ENCODE data around the gene TANC1. TPM values are rescaled to one million over a fixed set of nuclear protein-coding genes. Genes with fewer than 3 reads are reported as not detected.

The TANC1 gene
- total and polyA plus RNA-seq, 5 experiments from 2014 or later, result 0.05 to 0.17 (median 0.09) TPM; not detected in 1

DNA sequence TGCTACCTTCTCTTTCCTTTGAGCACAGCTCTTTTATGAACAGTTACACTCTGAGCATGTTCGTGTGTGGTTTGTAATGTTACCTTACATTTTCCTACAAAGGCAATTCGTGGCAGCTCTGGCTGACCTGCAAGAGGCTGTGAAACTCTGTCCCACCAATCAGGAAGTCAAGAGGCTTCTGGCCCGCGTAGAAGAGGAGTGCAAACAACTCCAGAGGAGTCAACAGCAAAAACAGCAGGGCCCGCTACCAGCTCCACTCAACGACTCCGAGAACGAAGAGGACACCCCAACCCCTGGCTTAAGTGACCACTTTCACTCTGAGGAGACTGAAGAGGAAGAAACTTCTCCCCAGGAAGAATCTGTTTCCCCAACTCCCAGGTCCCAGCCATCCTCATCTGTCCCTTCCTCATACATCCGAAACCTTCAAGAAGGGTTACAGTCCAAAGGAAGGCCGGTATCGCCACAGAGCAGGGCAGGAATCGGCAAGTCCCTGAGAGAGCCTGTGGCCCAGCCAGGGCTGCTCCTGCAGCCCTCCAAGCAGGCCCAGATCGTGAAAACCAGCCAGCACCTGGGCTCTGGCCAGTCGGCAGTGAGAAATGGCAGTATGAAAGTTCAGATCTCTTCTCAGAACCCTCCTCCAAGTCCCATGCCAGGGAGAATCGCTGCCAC is 261.2 kb downstream of the TANC1 start:
- H3K4me3 Mint-ChIP-seq, result peak overlapping the region in 1 of 10 donors; percentile 54
- DNase-seq (no peak), ATAC-seq (no peak)
- H3K27me3 Mint-ChIP-seq, result no peaks in the 10 kb centered on the region
- peak overlapping the region in 7 of 10 donors; percentile 30 to 82 (median 51) for H3K27ac Mint-ChIP-seq
- POLR2A ChIA-PET, result no interaction called here
- peaks cover 0 to 16% (median 3%) of the 10 kb centered on the region in 3 donors for H3K36me3 Mint-ChIP-seq
- peaks cover 19 to 46% (median 45%) of the 10 kb centered on the region in 4 donors for H3K4me1 Mint-ChIP-seq
- H3K9me3 Mint-ChIP-seq, result no peaks in the 10 kb centered on the region

- DNase-seq, result no peak
- Mint-ChIP-seq H3K9me3 (no peaks in the 10 kb centered on the region), H3K4me1 (peaks cover 18 to 40% (median 39%) of the 10 kb centered on the region in 4 donors), H3K4me3 (no peak overlapping the region), H3K27me3 (no peaks in the 10 kb centered on the region), H3K36me3 (peaks cover 0 to 23% (median 7%) of the 10 kb centered on the region in 3 donors), H3K27ac (peak overlapping the region in 3 of 10 donors; percentile 56 to 85 (median 63))
- no peak for ATAC-seq
- POLR2A ChIA-PET, result no interaction called here
These were observed 261.9 kb downstream of the TANC1 start for GRCh38 chr2:159230145-159230877.

GRCh38 chr2:159232456-159233170 is 264.2 kb downstream of the TANC1 start:
- Mint-ChIP-seq H3K4me3 (no peak overlapping the region), H3K27me3 (no peaks in the 10 kb centered on the region), H3K4me1 (peaks cover 13 to 24% (median 19%) of the 10 kb centered on the region in 4 donors), H3K9me3 (no peaks in the 10 kb centered on the region), H3K36me3 (peaks cover 0 to 39% (median 16%) of the 10 kb centered on the region in 3 donors), H3K27ac (peak overlapping the region in 1 of 10 donors; percentile 10)
- ATAC-seq (no peak), DNase-seq (no peak)
- POLR2A ChIA-PET, result interaction anchor here (0.8 kb wide), 1 partner anchor 54 kb away, joined by 3 read pairs; the partner anchor contains the start of gene WDSUB1

DNA sequence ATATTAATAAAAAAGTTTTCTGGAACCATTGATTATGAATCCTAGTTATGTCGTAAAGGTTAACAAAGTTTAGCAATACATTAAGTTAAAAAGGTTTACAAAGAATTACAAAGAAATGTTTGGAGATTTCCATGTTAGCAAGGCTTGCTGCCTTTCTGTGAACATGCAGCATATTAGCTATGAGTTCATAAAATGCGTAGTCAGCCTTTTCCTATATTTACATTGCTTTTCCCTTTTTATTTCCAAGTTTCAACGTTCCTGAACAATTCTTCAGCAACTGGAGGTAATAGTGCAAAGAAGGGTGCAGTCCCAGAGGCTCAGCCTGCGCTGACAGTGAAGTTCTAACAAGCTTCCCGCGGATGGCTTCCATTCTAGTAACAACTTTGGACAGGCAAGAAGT is 266.4 kb downstream of the TANC1 start:
- Mint-ChIP-seq H3K4me3 (no peak overlapping the region), H3K9me3 (no peaks in the 10 kb centered on the region), H3K4me1 (peaks cover 0 to 1% (median 0%) of the 10 kb centered on the region in 4 donors), H3K27me3 (no peaks in the 10 kb centered on the region), H3K36me3 (peaks cover 0 to 54% (median 25%) of the 10 kb centered on the region in 3 donors), H3K27ac (no peak overlapping the region)
- ATAC-seq (no peak), DNase-seq (no peak)
- POLR2A ChIA-PET, result no interaction called here

DNA sequence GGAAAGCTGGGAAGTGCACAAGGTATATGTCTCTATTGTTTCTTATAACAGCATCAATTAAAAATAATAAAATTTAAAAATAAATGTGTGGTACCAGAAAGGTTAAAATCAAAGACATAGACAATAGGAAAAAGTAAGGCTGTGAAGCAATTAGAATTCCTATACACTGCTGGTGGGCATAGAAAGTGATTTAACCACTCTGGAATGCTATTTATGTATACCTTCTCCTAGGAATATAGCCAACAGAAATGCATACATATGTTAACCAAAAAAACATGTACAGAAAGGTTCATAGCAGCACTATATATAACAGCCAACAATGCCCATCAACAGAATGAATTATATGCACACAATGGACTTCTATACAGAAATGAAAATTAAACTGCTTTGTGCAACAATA is 275.1 kb downstream of the TANC1 start:
- POLR2A ChIA-PET, result no interaction called here
- H3K27ac Mint-ChIP-seq, result peak overlapping the region in 1 of 10 donors; percentile 9
- peaks cover 0 to 5% (median 3%) of the 10 kb centered on the region in 9 donors for H3K9me3 Mint-ChIP-seq
- ATAC-seq, result no peak
- H3K36me3 Mint-ChIP-seq, result peaks cover 15 to 84% (median 58%) of the 10 kb centered on the region in 3 donors
- H3K4me1 Mint-ChIP-seq, result peaks cover 0 to 7% (median 1%) of the 10 kb centered on the region in 4 donors
- no peaks in the 10 kb centered on the region for H3K27me3 Mint-ChIP-seq
- no peak for DNase-seq
- no peak overlapping the region for H3K4me3 Mint-ChIP-seq

- no peak overlapping the region for H3K27ac Mint-ChIP-seq
- ATAC-seq (no peak), DNase-seq (no peak)
- H3K4me3 Mint-ChIP-seq, result no peak overlapping the region
- peaks cover 0 to 5% (median 3%) of the 10 kb centered on the region in 9 donors for H3K9me3 Mint-ChIP-seq
- H3K4me1 Mint-ChIP-seq, result peaks cover 5 to 17% (median 11%) of the 10 kb centered on the region in 4 donors
- H3K27me3 Mint-ChIP-seq, result no peaks in the 10 kb centered on the region
- peaks cover 15 to 73% (median 43%) of the 10 kb centered on the region in 3 donors for H3K36me3 Mint-ChIP-seq
- POLR2A ChIA-PET, result interaction anchor here (0.6 kb wide), 1 partner anchor 19 kb away, joined by 4 read pairs; no protein-coding TSS in a partner anchor
These were observed 278.0 kb downstream of the TANC1 start for GRCh38 chr2:159246325-159246988.

DNA sequence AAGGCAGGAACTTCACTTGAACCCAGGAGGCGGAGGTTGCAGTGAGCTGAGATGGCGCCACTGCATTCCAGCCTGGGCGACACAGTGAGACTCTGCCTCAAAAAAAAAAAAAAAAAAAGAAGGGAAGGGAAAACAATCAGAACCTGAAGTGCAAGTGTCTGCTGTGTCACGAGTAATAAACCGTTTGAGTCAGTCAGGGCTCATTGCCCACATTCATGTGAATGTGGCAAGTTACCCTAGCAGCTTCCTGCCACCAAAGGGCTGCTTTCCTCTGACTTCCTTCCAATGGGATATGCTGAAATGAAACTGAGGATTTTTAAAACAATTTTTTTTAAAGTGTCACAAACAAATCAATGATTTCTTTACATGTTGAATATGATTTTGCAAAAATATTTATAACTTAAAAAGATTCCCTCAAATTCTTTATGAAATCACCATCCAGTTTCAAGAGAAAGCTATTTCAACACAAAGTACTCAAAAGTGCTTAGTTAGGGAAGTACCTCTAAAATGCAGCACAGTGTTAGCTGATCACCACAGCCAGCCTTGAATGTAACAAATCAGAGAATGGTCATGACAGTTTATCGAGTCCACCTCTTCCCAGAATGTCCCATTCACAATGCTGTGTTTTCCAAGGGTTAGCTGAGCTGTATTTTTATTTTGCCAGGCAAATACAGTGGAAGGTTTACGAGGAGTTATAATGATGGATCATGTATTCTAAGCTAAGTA is 281.7 kb downstream of the TANC1 start:
- Mint-ChIP-seq H3K36me3 (peaks cover 6 to 60% (median 48%) of the 10 kb centered on the region in 3 donors), H3K4me3 (no peak overlapping the region), H3K9me3 (peaks cover 0 to 5% (median 3%) of the 10 kb centered on the region in 9 donors), H3K27me3 (no peaks in the 10 kb centered on the region), H3K4me1 (peaks cover 3 to 15% (median 9%) of the 10 kb centered on the region in 4 donors), H3K27ac (peak overlapping the region in 3 of 10 donors; percentile 10 to 59 (median 32))
- ATAC-seq, result no peak
- no peak for DNase-seq
- POLR2A ChIA-PET, result interaction anchor here (0.6 kb wide), 1 partner anchor 470 kb away, joined by 3 read pairs; no protein-coding TSS in a partner anchor

- no peak overlapping the region for H3K27ac Mint-ChIP-seq
- H3K27me3 Mint-ChIP-seq, result no peaks in the 10 kb centered on the region
- peaks cover 0 to 55% (median 41%) of the 10 kb centered on the region in 3 donors for H3K36me3 Mint-ChIP-seq
- H3K4me3 Mint-ChIP-seq, result no peak overlapping the region
- H3K4me1 Mint-ChIP-seq, result peaks cover 3 to 15% (median 9%) of the 10 kb centered on the region in 4 donors
- H3K9me3 Mint-ChIP-seq, result peaks cover 0 to 1% (median 0%) of the 10 kb centered on the region in 9 donors
- POLR2A ChIA-PET, result no interaction called here
- ATAC-seq (no peak), DNase-seq (no peak)
These were observed 283.1 kb downstream of the TANC1 start for GRCh38 chr2:159251296-159252173.

GRCh38 chr2:159252905-159253304 is 284.5 kb downstream of the TANC1 start:
- POLR2A ChIA-PET, result interaction anchor here (0.5 kb wide), 1 partner anchor 129 kb away, joined by 5 read pairs; no protein-coding TSS in a partner anchor
- H3K27me3 Mint-ChIP-seq, result no peaks in the 10 kb centered on the region

DNA sequence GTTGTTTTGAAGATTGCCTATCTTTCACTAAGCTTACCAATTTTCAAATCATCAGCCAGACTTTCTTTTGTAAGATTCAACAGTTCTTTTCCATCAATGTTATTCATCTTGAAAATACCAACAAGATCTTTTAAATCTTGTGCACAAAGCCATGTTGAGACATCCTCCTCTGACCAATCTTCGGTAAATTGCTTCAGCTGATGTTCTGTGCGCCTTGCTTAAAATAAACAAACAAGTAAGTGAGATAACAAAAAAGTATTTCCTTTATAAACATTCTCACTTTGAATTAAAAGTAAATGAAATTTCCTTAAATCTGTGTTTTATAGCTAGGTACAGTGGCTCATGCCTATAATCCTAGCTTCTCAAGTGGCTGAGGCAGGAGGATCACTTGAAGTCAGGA is 287.7 kb downstream of the TANC1 start:
- no peak overlapping the region for H3K4me3 Mint-ChIP-seq
- no peaks in the 10 kb centered on the region for H3K27me3 Mint-ChIP-seq
- no peaks in the 10 kb centered on the region for H3K9me3 Mint-ChIP-seq
- POLR2A ChIA-PET, result no interaction called here
- H3K36me3 Mint-ChIP-seq, result peaks cover 0 to 42% (median 26%) of the 10 kb centered on the region in 3 donors
- DNase-seq (no peak), ATAC-seq (no peak)
- H3K4me1 Mint-ChIP-seq, result no peaks in the 10 kb centered on the region
- H3K27ac Mint-ChIP-seq, result peak overlapping the region in 2 of 10 donors; percentile 26 to 48

More at GRCh38 chr2:159252905-159253304, 284.5 kb downstream of the TANC1 start:
- no peak overlapping the region for H3K27ac Mint-ChIP-seq
- H3K4me3 Mint-ChIP-seq, result no peak overlapping the region
- H3K4me1 Mint-ChIP-seq, result peaks cover 3 to 15% (median 9%) of the 10 kb centered on the region in 4 donors
- no peak for DNase-seq
- no peak for ATAC-seq
- H3K36me3 Mint-ChIP-seq, result peaks cover 0 to 51% (median 30%) of the 10 kb centered on the region in 3 donors
- no peaks in the 10 kb centered on the region for H3K9me3 Mint-ChIP-seq

- H3K27ac Mint-ChIP-seq, result peak overlapping the region in 1 of 10 donors; percentile 27
These were observed 293.8 kb downstream of the TANC1 start for GRCh38 chr2:159262226-159262625.

More at GRCh38 chr2:159262226-159262625, 293.8 kb downstream of the TANC1 start:
- DNase-seq (no peak), ATAC-seq (no peak)
- POLR2A ChIA-PET, result no interaction called here
- peaks cover 5 to 43% (median 20%) of the 10 kb centered on the region in 3 donors for H3K36me3 Mint-ChIP-seq
- H3K9me3 Mint-ChIP-seq, result no peaks in the 10 kb centered on the region
- peaks cover 0 to 3% (median 0%) of the 10 kb centered on the region in 4 donors for H3K4me1 Mint-ChIP-seq
- no peaks in the 10 kb centered on the region for H3K27me3 Mint-ChIP-seq
- no peak overlapping the region for H3K4me3 Mint-ChIP-seq
